Progenitor cell of endocrine pancreas (in vitro differentiated cells): ENCODE measurements around the gene PLGRKT. TPM values are rescaled to one million over a fixed set of nuclear protein-coding genes. Genes with fewer than 3 reads are reported as not detected.
"Not testable (repeated sequence)": the region's sequence is repeated elsewhere in the genome, so short reads cannot be mapped to it uniquely, and the experiment has no call there.

Experiments used
- DNase-seq: peaks from one replicate; pipeline ENCODE4 v3.0.0; 2021; ENCODE audit warnings: low spot score; ENCODE audit not compliant: unreplicated experiment
- H3K27ac Mint-ChIP-seq: 2 replicates; pipeline ENCODE4 v1.8.0; 2021; ENCODE audit warnings: mild to moderate bottlenecking, moderate library complexity, mixed read lengths
- H3K27me3 Mint-ChIP-seq: 2 replicates; pipeline ENCODE4 v1.8.0; 2021; ENCODE audit warnings: mixed read lengths
- H3K36me3 Mint-ChIP-seq: 2 replicates; pipeline ENCODE4 v1.8.0; 2022; ENCODE audit warnings: mixed read lengths; ENCODE audit not compliant: insufficient read depth
- H3K4me1 Mint-ChIP-seq: 2 replicates; pipeline ENCODE4 v1.8.0; 2021; ENCODE audit warnings: low read depth, mixed read lengths
- H3K4me3 Mint-ChIP-seq: 2 replicates; pipeline ENCODE4 v1.8.0; 2021; ENCODE audit warnings: low read depth, mild to moderate bottlenecking, moderate library complexity, mixed read lengths
- H3K9me3 Mint-ChIP-seq: 2 replicates; pipeline ENCODE4 v1.8.0; 2021; ENCODE audit warnings: low read depth, mixed read lengths
- CTCF ChIP-seq: fragments of 200-600 bp; sonication (generic); IDR thresholded peaks from one replicate; pipeline ENCODE4 v1.5.0; 2021; ENCODE audit warnings: antibody characterized with exemption, mild to moderate bottlenecking; ENCODE audit not compliant: unreplicated experiment
- total RNA-seq: library from RNA; stranded (reverse); gene quantifications from 2 replicates; pipeline ENCODE4 v1.2.1, GENCODE V29; 2021

The PLGRKT gene
- total RNA-seq, 1 donor from 2014 or later = 18.9 TPM

- H3K27ac Mint-ChIP-seq = no peak overlapping the region
- H3K36me3 Mint-ChIP-seq = peaks cover 12% of the 10 kb centered on the region
- no peaks in the 10 kb centered on the region for H3K4me1 Mint-ChIP-seq
- peaks cover 25% of the 10 kb centered on the region for H3K9me3 Mint-ChIP-seq
- H3K27me3 Mint-ChIP-seq = no peaks in the 10 kb centered on the region
- no peak for DNase-seq
- no peak overlapping the region for H3K4me3 Mint-ChIP-seq
- no peak for TF ChIP-seq CTCF
These were observed 35.5 kb downstream of the PLGRKT start for GRCh38 chr9:5402217-5402616.

- H3K4me1 Mint-ChIP-seq, H3K27me3 Mint-ChIP-seq, H3K36me3 Mint-ChIP-seq, H3K4me3 Mint-ChIP-seq, H3K27ac Mint-ChIP-seq, H3K9me3 Mint-ChIP-seq, DNase-seq: not testable (repeated sequence)
These were observed 40.2 kb downstream of the PLGRKT start for GRCh38 chr9:5397547-5397946.

- Mint-ChIP-seq H3K4me3 (no peak overlapping the region), H3K4me1 (no peaks in the 10 kb centered on the region), H3K27me3 (no peaks in the 10 kb centered on the region), H3K27ac (no peak overlapping the region), H3K36me3 (no peaks in the 10 kb centered on the region), H3K9me3 (no peaks in the 10 kb centered on the region)
- DNase-seq = no peak
- no peak for TF ChIP-seq CTCF
These were observed 42.3 kb downstream of the PLGRKT start for GRCh38 chr9:5395428-5395827.

GRCh38 chr9:5393976-5394375, 43.7 kb downstream of the PLGRKT start:
- not testable (repeated sequence) for H3K4me1 Mint-ChIP-seq, H3K27me3 Mint-ChIP-seq

GRCh38 chr9:5393497-5393896, 44.2 kb downstream of the PLGRKT start:
- Mint-ChIP-seq H3K4me1 (no peaks in the 10 kb centered on the region), H3K27ac (no peak overlapping the region), H3K36me3 (no peaks in the 10 kb centered on the region), H3K4me3 (no peak overlapping the region), H3K27me3 (no peaks in the 10 kb centered on the region), H3K9me3 (no peaks in the 10 kb centered on the region)
- DNase-seq = no peak
- no peak for TF ChIP-seq CTCF

More at GRCh38 chr9:5393976-5394375, 43.7 kb downstream of the PLGRKT start:
- H3K36me3 Mint-ChIP-seq, H3K9me3 Mint-ChIP-seq, H3K4me3 Mint-ChIP-seq, DNase-seq, H3K27ac Mint-ChIP-seq: not testable (repeated sequence)

- H3K4me3 Mint-ChIP-seq = no peak overlapping the region
- H3K9me3 Mint-ChIP-seq = no peaks in the 10 kb centered on the region
- no peaks in the 10 kb centered on the region for H3K4me1 Mint-ChIP-seq
- TF ChIP-seq CTCF = no peak
- DNase-seq = no peak
- no peaks in the 10 kb centered on the region for H3K36me3 Mint-ChIP-seq
- H3K27ac Mint-ChIP-seq = no peak overlapping the region
- no peaks in the 10 kb centered on the region for H3K27me3 Mint-ChIP-seq
These were observed 45.4 kb downstream of the PLGRKT start for GRCh38 chr9:5392285-5392684.
